ENCODE data around the gene MTG1. TPM values are rescaled to one million over a fixed set of nuclear protein-coding genes. Genes with fewer than 3 reads are reported as not detected.
"Not testable (repeated sequence)": the region's sequence is repeated elsewhere in the genome, so short reads cannot be mapped to it uniquely, and the experiment has no call there.

Gene MTG1
- total RNA-seq, 1 experiment from 2014 or later: 35.8 TPM

DNA sequence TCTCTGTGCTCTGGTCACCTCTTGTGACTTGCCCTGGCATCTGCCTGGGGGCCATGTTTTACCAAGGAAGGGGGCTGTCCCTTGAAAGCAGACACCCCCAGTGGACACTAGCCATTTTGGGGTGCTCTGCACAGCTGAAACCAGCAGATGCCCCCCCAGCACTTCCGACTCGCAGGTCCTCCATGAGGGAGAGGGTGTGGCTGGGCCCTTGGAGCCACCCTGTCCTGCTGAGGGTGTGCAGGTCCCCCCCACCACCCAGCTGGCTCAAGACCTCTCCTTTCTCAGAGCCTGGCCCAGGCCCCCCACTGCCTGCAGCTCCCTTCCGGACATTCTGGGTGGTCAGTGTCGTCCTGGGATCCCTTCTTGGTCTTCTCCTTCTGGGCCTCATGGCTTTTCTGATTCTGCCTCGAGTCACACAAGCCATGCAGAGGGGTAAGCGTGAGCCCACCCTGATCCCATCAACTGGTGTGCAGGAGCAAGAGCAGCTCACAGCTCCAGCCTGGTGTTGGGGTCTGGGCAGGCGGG lies 72.1 kb downstream of the MTG1 start:
- DNase-seq (ENCODE audit: low read depth): no peak

DNA sequence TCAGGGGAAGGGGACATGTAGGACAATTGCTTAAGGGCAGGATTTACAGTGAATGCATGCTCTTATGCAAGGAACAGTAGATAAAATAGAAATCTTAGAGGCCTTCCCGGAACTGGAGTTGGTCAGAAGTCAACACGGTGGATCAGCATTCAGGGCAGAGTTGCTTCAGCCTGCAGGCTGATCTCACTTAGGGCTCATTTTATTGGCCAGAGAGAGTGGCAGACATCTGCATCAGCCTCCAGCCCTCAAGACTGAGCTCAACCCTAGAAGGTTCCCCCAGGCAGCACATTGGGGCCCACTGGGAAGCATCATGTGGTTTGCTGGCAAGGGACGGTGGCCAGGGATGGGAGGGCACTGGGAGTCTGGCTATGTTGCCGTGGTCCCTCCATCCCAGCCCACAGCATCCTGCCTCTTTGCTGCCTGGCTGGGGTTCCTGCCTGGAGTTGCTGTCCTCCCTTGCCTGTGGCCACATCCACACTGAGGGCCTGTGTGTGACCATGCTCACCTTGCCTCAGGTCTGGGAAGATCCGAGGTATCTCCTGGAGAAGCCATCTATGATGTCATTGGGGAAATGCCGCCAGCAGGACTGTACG lies 72.8 kb downstream of the MTG1 start:
- no peak for DNase-seq (ENCODE audit: low read depth)

DNA sequence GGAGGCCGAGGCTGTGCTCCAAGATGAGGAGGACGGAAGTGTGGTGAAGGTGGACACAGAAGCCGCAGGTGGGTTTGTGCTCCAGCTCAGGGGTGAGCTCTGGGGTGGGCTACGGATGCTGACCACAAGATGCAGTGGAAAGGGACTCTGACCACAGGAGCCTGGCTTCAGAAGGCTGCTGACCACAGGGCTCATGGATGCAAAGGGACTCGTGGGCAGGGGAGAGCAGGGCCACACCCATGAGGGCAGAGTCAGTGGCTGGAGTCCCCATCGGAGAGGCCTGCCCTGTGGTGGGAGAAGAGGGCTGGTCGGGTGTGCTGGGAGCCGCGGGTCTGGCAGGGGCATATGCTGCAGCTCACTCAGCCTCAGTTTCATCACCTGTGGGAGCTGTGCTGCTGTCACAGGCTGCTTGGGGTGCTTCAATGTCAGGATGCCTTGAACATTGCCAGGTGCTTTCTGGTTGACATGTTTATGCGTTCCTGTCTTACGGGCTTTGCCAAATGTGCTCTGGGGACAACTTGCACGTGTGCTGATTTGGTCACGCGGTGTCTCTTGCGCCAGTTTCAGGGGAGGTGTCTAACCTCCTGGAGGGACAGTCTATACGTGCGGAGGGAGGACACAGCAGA lies 73.4 kb downstream of the MTG1 start:
- DNase-seq (ENCODE audit: low read depth): no peak

DNA sequence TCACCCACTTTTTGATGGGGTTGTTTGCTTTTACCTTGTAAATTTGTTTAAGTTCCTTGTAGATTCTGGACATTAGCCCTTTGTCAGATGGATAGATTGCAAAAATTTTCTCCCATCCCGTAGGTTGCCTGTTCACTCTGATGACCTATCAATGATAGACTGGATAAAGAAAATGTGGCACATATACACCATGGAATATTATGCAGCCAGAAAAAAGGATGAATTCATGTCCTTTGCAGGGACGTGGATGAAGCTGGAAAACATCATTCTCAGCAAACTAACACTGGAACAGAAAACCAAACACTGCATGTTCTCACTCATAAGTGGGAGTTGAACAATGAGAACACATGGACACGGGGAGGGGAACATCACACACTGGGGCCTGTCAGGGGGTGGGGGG lies 75.2 kb downstream of the MTG1 start:
- not testable (repeated sequence) for DNase-seq (ENCODE audit: low read depth)

DNA sequence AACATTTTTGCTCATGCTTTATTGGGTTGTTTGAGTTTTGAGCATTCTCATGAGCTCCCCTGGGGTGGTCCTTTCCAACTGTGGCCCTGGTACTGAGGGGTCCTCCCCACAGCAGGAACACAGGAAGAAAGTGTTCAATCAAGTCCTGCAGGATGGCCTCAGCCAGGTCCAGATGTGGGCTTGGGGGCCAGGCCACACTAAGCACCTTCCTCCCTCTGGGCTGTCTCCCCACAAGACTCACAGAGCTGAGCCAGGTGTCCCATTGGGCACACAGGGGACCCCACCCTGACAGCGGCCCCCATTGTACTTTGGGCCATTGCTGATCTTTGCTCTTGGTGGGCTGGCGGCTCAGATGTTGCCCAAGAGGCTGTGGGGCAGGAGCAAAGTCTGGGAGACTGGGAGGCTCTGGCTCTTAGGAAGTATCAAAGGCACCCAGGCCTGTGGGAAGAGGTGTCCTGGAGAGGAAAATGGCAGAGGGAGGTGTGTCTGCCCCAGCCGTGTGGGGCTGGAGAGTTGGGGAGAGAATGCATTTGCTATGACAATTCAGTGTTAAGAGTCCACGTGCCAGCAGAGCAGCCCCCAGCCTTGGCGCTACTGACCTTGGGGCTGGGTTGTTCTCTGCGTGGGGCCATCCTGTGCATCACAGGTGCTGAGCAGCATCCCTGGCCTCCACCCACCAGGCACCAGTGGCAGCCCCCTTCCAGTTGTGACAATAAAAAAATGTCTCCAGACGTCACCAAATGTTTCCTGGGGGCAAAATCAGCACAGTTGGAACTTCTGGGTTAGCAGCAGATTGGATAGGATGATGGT lies 77.5 kb downstream of the MTG1 start:
- no peak for DNase-seq (ENCODE audit: low read depth)

Other genes starting within 250 kb of the MTG1 start
- gene KNDC1, start 233.9 kb upstream of the MTG1 start, total RNA-seq (2014; rRNA removed; shearing (Covaris generic)): not detected in 2 replicates
- gene UTF1, start 163.9 kb upstream of the MTG1 start, total RNA-seq (2014; rRNA removed; shearing (Covaris generic)): not detected in 2 replicates
- gene VENTX, start 156.3 kb upstream of the MTG1 start, total RNA-seq (2014; rRNA removed; shearing (Covaris generic)): not detected in 2 replicates
- 2.9 and 6.2 TPM in 2 replicates for gene ADAM8, start 117.3 kb upstream of the MTG1 start, total RNA-seq (2014; rRNA removed; shearing (Covaris generic))
- 19.8 and 21.6 TPM in 2 replicates for gene TUBGCP2, start 85.3 kb upstream of the MTG1 start, total RNA-seq (2014; rRNA removed; shearing (Covaris generic))
- 29.8 and 40.9 TPM in 2 replicates for gene ZNF511, start 85.2 kb upstream of the MTG1 start, total RNA-seq (2014; rRNA removed; shearing (Covaris generic))
- gene CALY, start 57.3 kb upstream of the MTG1 start, total RNA-seq (2014; rRNA removed; shearing (Covaris generic)): not detected in 2 replicates
- gene PRAP1, start 46.8 kb upstream of the MTG1 start, total RNA-seq (2014; rRNA removed; shearing (Covaris generic)): not detected in 2 replicates
- 0.80 and 2.9 TPM in 2 replicates for gene FUOM, start 36.1 kb upstream of the MTG1 start, total RNA-seq (2014; rRNA removed; shearing (Covaris generic))
- 79.0 and 94.8 TPM in 2 replicates for gene ECHS1, start 20.8 kb upstream of the MTG1 start, total RNA-seq (2014; rRNA removed; shearing (Covaris generic))
- gene PAOX, start 14.9 kb upstream of the MTG1 start, total RNA-seq (2014; rRNA removed; shearing (Covaris generic)): 0.48 and 2.1 TPM in 2 replicates
- not detected in 2 replicates for gene SPRN, start 30.5 kb downstream of the MTG1 start, total RNA-seq (2014; rRNA removed; shearing (Covaris generic))
- gene SCART1, start 59.8 kb downstream of the MTG1 start, total RNA-seq (2014; rRNA removed; shearing (Covaris generic)): 0.06 and 0.40 TPM in 2 replicates
- 0.12 and 2.5 TPM in 2 replicates for gene CYP2E1, start 133.2 kb downstream of the MTG1 start, total RNA-seq (2014; rRNA removed; shearing (Covaris generic))
- gene SYCE1, start 171.4 kb downstream of the MTG1 start, total RNA-seq (2014; rRNA removed; shearing (Covaris generic)): 0.80 TPM in 1 of 2 replicates, not detected in the other
- not detected in 2 replicates for gene FRG2B, start 232.6 kb downstream of the MTG1 start, total RNA-seq (2014; rRNA removed; shearing (Covaris generic))